ENCODE measurements around the gene PEX19.

PEX19 gene

DNA sequence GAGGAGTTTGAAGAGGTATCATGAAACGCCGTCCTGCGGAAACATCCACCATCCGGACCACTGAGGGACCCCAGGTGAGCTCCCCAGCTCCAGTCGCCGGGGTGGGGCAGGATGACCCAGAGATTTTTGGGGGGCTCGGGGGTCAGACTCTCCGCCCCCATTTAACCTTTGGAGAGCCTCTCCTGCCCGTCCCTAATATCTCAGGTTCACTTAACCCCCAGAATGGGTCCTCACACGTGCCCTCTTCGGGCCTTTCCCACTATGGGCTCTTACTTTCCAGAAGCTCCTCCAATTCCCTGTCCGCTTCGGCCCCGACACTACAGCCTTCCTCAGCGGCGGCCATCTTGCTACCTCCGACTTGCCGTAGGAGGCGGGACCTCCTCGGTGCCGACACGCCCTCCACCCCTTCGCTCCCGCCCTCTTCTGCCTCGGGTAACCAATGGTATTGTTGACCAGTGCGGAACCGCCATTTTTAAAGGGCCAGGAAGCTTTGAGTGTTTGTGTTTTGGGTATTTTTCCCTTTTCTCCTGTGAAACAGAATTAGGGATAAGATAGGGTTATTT, at the start of gene PEX19:
Gene PEX19 (minus strand): TSS at position 352 of the 563 bp plus-strand sequence. CDS start 9 bp downstream, at position 343.
- Histone ChIP-seq H3K9me2 (ENCODE audit: low read depth, low read length) (no peaks in the 10 kb centered on the region), H3K27ac (ENCODE audit: low read depth, low read length, poor library complexity, severe bottlenecking) (peak within 1 kb of the TSS; percentile 1), H3K4me2 (ENCODE audit: low read length) (peak within 1 kb of the TSS; percentile 98), H3K79me2 (ENCODE audit: insufficient read depth, low read length) (0 out of 2 replicates have a peak, but pooled peaks cover 5% of the 10 kb centered on the region), H3K9me3 (ENCODE audit: low read length) (no peaks in the 10 kb centered on the region), H3K36me3 (ENCODE audit: insufficient read depth, low read length) (peaks cover 40% of the 10 kb centered on the region), H4K20me1 (ENCODE audit: insufficient read depth, low read length) (no peaks in the 10 kb centered on the region), H3K4me1 (ENCODE audit: insufficient read depth, low read length, severe bottlenecking) (peaks cover 17% of the 10 kb centered on the region), H2AFZ (ENCODE audit: low read length) (peak within 1 kb of the TSS; percentile 12; the same call in 1 of the 2 replicates), H3K4me3 (ENCODE audit: low read depth, low read length, poor library complexity, severe bottlenecking) (peak within 1 kb of the TSS; percentile 81), H3F3A (ENCODE audit: insufficient read depth, low read length) (0 out of 2 replicates have a peak, but pooled peaks cover 5% of the 10 kb centered on the region), H3K9ac (ENCODE audit: low read length) (peak within 1 kb of the TSS; percentile 85), H3K27me3 (ENCODE audit: insufficient read depth, low read length) (no peaks in the 10 kb centered on the region)
- TF ChIP-seq CTCF (IDR thresholded peaks at IDR 0.05; ENCODE audit: low read length) (no peak), EZH2 (IDR thresholded peaks at IDR 0.05; ENCODE audit: borderline replicate concordance, low read length) (no peak)

- Histone ChIP-seq H4K20me1 (ENCODE audit: insufficient read depth, low read length) (no peaks in the 10 kb centered on the region), H3K79me2 (ENCODE audit: insufficient read depth, low read length) (no peaks in the 10 kb centered on the region), H3K9me2 (ENCODE audit: low read depth, low read length) (no peaks in the 10 kb centered on the region), H3K36me3 (ENCODE audit: insufficient read depth, low read length) (peaks cover 88% of the 10 kb centered on the region), H3K27me3 (ENCODE audit: insufficient read depth, low read length) (no peaks in the 10 kb centered on the region), H3K4me2 (ENCODE audit: low read length) (no peak overlapping the region), H3F3A (ENCODE audit: insufficient read depth, low read length) (0 out of 2 replicates have a peak, but pooled peaks cover 3% of the 10 kb centered on the region), H2AFZ (ENCODE audit: low read length) (no peak overlapping the region), H3K4me1 (ENCODE audit: insufficient read depth, low read length, severe bottlenecking) (no peaks in the 10 kb centered on the region), H3K4me3 (ENCODE audit: low read depth, low read length, poor library complexity, severe bottlenecking) (no peak overlapping the region), H3K27ac (ENCODE audit: low read depth, low read length, poor library complexity, severe bottlenecking) (no peak overlapping the region), H3K9me3 (ENCODE audit: low read length) (no peaks in the 10 kb centered on the region), H3K9ac (ENCODE audit: low read length) (no peak overlapping the region)
- TF ChIP-seq EZH2 (IDR thresholded peaks at IDR 0.05; ENCODE audit: borderline replicate concordance, low read length) (no peak), CTCF (IDR thresholded peaks at IDR 0.05; ENCODE audit: low read length) (no peak)
Measured at GRCh38 chr1:160332516-160332915, 47.6 kb upstream of the PEX19 start.

GRCh38 chr1:160330119-160330518, 45.2 kb upstream of the PEX19 start:
- Histone ChIP-seq H3K9me2 (ENCODE audit: low read depth, low read length) (no peaks in the 10 kb centered on the region), H3K9me3 (ENCODE audit: low read length) (no peaks in the 10 kb centered on the region), H4K20me1 (ENCODE audit: insufficient read depth, low read length) (no peaks in the 10 kb centered on the region), H3K27me3 (ENCODE audit: insufficient read depth, low read length) (no peaks in the 10 kb centered on the region), H3K36me3 (ENCODE audit: insufficient read depth, low read length) (peaks cover 97% of the 10 kb centered on the region), H3K4me1 (ENCODE audit: insufficient read depth, low read length, severe bottlenecking) (no peaks in the 10 kb centered on the region), H3K4me3 (ENCODE audit: low read depth, low read length, poor library complexity, severe bottlenecking) (no peak overlapping the region), H3K79me2 (ENCODE audit: insufficient read depth, low read length) (no peaks in the 10 kb centered on the region), H3K9ac (ENCODE audit: low read length) (no peak overlapping the region), H2AFZ (ENCODE audit: low read length) (no peak overlapping the region), H3K27ac (ENCODE audit: low read depth, low read length, poor library complexity, severe bottlenecking) (no peak overlapping the region), H3F3A (ENCODE audit: insufficient read depth, low read length) (0 out of 2 replicates have a peak, but pooled peaks cover 3% of the 10 kb centered on the region), H3K4me2 (ENCODE audit: low read length) (no peak overlapping the region)
- no peak for TF ChIP-seq EZH2 (IDR thresholded peaks at IDR 0.05; ENCODE audit: borderline replicate concordance, low read length)
- TF ChIP-seq CTCF (IDR thresholded peaks at IDR 0.05; ENCODE audit: low read length) = no peak

Data from OCI-LY1 (cell line).